HG03575 (cell line): Measurements from ENCODE around the gene MAG.
"Not testable (repeated sequence)": the region's sequence is repeated elsewhere in the genome, so short reads cannot be mapped to it uniquely, and the experiment has no call there.

Source experiments
- ATAC-seq: cut with Tn5 transposase; IDR thresholded peaks from one replicate; pipeline ENCODE4 v1.9.1; 2021; ENCODE audit not compliant: unreplicated experiment, insufficient number of reproducible peaks, low FRiP score; ENCODE audit errors: extremely low read depth

Gene MAG

GRCh38 chr19:35278578-35279284 lies 13.2 kb upstream of the MAG start:
- no peak for ATAC-seq

GRCh38 chr19:35279374-35279773 lies 12.6 kb upstream of the MAG start:
- no peak for ATAC-seq

- no peak for ATAC-seq
Measured at GRCh38 chr19:35279985-35280821, 11.8 kb upstream of the MAG start.

- no peak for ATAC-seq
Measured at GRCh38 chr19:35281303-35281702, 10.7 kb upstream of the MAG start.

GRCh38 chr19:35284153-35285094 lies 7.5 kb upstream of the MAG start:
- no peak for ATAC-seq

- no peak for ATAC-seq
Measured at GRCh38 chr19:35285095-35285449, 6.9 kb upstream of the MAG start.

- ATAC-seq = not testable (repeated sequence)
Measured at GRCh38 chr19:35285465-35285864, 6.5 kb upstream of the MAG start.

- not testable (repeated sequence) for ATAC-seq
Measured at GRCh38 chr19:35286101-35286500, 5.9 kb upstream of the MAG start.

- ATAC-seq = no peak
Measured at GRCh38 chr19:35287713-35288112, 4.2 kb upstream of the MAG start.

- ATAC-seq = no peak
Measured at GRCh38 chr19:35288331-35288730, 3.6 kb upstream of the MAG start.

GRCh38 chr19:35288906-35289305 lies 3.1 kb upstream of the MAG start:
- no peak for ATAC-seq

- ATAC-seq = no peak
Measured at GRCh38 chr19:35290381-35291127, 1.4 kb upstream of the MAG start.

GRCh38 chr19:35291259-35291658 lies 702 bp upstream of the MAG start:
- ATAC-seq = no peak

GRCh38 chr19:35292421-35293362 lies 731 bp downstream of the MAG start:
- ATAC-seq = no peak

GRCh38 chr19:35293363-35293739 lies 1.4 kb downstream of the MAG start:
- no peak for ATAC-seq

GRCh38 chr19:35293808-35294207 lies 1.8 kb downstream of the MAG start:
- no peak for ATAC-seq

GRCh38 chr19:35294328-35294727 lies 2.4 kb downstream of the MAG start:
- no peak for ATAC-seq
